Right forelimb (tissue), 1 donor: ENCODE measurements around the gene CHRND.
"Not testable (repeated sequence)": the region's sequence is repeated elsewhere in the genome, so short reads cannot be mapped to it uniquely, and the experiment has no call there.

ENCODE experiments used
- DNase-seq: peaks from one replicate; pipeline ENCODE4 v3.0.0-alpha.2; 2018

The CHRND gene

GRCh38 chr2:232543928-232544631 is 18.1 kb downstream of the CHRND start:
- DNase-seq, result no peak

DNA sequence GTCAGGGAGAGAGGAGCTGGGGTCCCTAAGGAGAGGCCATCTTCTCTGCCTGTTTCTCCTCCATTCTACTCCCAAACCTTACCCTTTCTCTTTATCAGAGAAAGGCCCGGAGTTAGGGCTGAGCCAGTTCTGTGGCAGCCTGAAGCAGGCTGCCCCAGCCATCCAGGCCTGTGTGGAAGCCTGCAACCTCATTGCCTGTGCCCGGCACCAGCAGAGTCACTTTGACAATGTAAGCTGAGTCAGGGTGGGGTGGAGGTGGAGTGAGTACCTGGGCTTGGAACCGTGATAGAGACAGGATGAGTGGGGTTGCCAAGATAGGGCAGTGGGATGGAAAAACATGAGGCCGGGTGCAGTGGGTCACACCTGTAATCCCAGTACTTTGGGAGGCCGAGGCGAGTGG is 18.7 kb downstream of the CHRND start:
- no peak for DNase-seq

- no peak for DNase-seq
These were observed 19.8 kb downstream of the CHRND start for GRCh38 chr2:232545511-232546375.

DNA sequence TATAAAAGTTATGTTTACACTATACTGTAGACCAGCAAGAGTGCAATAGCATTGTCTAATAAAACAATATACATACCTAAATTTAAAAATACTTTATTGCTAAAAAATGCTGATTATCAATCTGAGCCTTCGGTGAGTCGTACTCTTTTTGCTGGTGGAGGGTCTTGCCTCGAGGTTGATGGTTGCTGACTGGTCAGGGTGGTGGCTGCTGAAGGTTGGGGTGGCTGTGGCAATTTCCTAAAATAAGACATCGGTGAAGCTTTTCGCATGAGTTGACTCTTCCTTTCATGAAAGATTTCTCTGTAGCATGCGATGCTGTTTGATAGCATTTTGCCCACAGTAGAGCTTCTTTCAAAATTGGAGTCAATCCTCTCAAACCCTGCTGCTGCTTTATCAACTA is 22.0 kb downstream of the CHRND start:
- DNase-seq, result no peak

DNA sequence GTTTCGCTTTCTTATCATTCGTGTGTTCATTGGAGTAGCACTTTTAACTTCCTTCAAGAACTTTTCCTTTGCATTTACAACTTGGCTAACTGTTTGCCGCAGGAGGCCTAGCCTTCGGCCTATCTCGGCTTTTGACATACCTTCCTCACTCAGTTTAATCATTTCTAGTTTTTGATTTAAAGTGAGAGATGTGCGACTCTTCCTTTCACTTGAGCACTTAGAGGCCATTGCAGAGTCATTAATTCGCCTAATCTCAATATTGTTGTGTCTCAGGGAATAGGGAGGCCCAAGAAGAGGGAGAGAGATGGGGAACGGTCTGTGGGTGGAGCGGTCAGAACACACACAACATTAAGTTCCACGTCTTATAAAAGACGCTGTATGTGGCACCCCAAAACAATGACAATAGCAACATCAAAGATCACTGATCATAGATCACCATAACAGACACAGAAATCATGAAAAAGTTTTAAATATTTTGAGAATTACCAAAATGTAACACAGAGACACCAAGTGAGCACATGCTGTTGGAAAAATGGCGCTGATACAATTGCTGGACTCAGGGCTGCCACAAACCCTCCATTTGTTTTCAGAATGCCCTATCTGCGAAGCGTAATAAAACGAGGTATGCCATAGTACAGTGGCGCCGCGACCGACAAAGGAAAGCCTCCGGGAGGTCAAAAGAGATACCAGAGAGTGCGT is 23.8 kb downstream of the CHRND start:
- no peak for DNase-seq

GRCh38 chr2:232550354-232551249 is 24.6 kb downstream of the CHRND start, which contains the start of the genes EIF4E2 and TIGD1:
Gene EIF4E2, plus strand, starts transcription at chr2:232550689. Its CDS starts 36 bp downstream, at chr2:232550725.
Gene TIGD1, minus strand, starts transcription at chr2:232550557. Its CDS starts 675 bp downstream, at chr2:232549882.
- DNase-seq, result peak; percentile 97

DNA sequence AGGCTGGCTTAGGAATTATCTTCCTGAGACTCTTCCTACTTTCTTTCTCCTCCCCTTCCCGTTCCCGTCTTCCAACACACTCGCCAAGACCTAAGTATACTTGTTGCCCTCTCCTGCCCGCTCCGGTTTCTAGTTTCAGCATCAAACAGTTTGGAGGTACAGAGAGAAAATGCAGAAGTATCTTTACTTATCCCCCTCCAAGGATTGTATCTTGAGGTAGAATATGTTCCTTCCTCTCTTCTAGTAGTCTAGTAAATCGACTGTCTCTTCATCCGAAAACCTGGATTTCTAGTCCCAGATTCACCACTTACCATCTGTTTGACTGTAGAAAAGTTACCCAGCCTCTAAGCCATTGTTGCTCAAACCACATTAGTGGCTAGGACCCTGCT is 25.3 kb downstream of the CHRND start:
- DNase-seq, result no peak

- no peak for DNase-seq
These were observed 25.8 kb downstream of the CHRND start for GRCh38 chr2:232551776-232552175.

GRCh38 chr2:232556426-232556825 is 30.5 kb downstream of the CHRND start:
- no peak for DNase-seq

DNA sequence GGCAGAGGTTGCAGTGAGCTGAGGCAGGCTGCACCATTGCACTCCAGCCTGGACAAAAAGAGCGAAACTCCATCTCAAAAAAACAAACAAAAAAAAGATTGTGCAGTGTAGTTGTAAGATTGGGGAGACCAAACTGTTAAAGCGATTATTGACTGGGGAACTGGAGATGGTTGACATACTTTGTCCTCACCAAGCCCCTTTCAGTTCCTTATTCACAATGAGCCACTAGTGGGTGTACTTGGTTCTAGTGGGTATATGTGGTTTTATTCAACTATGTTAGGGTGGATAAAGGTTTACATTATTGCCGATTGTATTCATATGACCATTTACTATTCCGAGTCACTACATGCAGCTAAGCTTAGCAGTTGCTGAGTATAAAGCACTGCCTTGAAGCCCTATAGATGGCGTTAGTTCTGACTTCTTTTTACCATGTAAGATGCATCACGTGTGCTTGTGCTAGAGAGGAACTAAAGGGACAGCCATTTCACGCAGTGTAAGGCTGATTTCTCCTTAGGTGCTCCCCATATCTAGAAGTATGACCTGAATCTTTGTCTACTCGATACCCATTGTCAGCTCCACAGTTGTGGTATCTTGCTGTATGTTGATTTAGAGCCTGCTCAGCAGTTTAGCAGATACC is 36.7 kb downstream of the CHRND start:
- no peak for DNase-seq

DNA sequence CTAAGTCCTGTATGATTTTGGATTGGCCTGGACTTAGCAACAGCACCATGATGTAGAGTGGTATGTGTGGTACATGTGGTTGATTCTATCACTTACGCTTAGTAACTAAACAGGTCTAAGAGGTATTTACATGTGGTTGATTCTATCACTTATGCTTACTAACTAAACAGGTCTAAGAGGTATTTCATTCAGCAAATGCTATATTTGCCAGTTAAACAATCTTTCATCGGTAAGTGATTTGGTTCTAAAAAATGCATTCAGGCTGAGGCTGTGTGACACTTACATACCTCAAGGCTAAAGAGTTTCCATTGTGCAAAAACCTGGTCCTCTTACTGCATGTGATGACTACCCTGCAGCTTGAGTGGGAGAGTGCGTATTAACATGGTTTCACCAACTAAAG is 37.6 kb downstream of the CHRND start:
- no peak for DNase-seq

DNA sequence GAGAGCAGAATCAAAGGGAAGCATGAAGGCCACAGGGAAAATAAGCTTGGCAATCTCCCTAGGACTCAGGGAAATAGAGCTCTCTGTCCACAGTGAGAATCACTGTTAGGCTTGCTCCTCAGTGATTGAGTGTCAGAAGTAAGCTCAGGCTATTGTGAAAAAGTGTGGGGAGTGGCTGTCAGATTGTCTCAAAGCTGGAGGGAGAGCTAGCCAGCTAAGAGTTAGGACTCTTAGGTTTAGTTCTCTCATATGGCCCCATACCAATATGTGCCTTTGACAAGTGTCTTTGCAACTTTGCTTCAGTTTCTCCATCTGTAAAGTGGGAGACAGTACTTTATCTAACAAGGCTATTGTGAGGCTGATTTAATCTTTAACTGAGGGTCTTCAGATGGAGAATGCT is 41.8 kb downstream of the CHRND start:
- DNase-seq, result no peak

- DNase-seq, result no peak
These were observed 42.2 kb downstream of the CHRND start for GRCh38 chr2:232568161-232568560.

DNA sequence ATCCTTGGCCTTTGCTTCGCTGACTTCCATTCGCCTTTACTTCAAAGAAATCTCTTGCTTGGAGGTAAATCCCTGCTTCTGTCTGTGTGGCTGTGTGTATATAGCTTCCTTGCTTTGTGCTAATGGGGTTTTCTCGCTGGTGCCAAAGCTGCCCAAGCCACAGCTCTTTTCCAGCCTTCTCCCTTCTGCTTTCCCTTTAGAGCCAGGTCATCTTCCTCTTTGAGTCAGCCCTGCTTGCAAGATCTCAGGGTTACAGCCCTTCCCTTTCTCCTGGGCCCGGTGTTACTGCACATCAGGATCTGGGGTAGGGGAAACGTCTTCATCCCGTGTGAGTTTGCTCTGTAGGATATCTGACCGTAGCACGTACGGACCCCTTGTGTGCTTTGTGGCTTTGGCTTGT is 43.6 kb downstream of the CHRND start:
- no peak for DNase-seq

- DNase-seq, result not testable (repeated sequence)
These were observed 44.5 kb downstream of the CHRND start for GRCh38 chr2:232570481-232570880.

DNA sequence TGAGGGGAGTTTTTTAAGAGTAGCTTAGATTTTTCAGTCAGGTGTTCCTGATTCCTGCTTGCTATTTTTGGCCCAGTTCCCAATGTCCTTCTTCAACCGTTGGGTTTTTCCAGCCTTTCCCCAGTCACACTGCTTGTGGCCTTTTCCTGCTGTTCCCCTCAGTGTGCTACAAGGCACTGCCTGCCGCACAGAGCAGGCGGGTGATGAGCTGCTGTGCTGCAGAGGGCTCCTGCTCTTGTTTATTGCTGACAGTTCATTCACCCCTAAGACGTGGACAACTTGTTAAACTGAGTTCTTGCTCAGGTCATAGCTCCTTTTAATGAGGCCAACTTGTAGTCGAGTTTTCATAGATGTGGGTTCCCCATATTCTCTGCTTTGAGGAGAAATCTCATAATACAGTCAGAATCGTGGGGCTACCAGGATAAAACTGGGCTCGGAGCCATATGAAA is 45.1 kb downstream of the CHRND start:
- no peak for DNase-seq

DNA sequence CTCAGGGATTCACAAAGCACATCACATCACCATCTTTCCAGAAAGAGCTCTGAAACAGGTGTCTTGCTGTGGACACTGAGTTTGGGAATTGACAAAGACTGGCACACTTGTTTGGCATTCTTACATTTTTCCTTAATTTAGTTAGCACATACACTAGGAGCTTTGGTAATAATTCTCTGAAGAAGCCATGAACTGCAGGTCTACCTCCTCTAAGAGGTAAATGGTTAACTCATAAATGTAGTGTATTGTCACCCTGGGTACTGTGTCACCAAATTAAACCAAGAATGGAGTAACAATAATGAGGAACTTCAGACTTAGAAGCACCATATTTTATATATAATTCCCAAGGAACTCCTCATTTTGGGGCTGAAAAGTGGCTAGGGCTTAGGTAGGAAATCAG is 47.1 kb downstream of the CHRND start:
- no peak for DNase-seq

DNA sequence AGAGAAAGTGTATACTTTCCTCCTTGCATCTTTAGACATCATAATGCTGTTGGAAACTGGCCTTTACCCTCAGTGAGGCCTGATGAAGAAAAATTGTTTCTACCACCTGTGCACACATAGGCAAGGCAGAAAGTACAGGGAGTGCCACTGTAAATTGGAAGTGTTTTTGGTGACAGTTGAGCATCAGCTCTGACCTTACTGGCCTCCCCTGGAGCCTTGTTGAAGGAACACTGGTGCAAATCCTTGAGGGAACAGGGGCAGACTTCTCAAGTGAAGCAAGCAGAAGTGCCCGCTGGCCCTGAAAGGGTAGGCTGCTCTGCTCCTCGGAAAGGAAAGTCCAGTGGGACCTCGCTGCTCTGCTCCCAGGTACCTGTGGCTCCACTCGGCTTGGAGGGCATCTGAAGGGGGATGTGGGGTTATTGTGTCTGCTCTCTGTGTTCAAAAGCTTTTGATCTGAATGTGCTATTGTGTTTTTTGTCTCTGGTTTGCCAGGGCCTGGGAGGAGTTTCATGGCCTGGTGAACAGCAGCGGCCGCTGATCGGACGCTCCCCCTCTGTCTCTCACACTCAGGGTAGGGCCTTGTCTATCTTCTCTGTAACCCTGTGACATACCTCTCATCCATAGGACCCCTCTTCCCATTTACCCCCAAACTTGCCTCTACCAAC is 47.9 kb downstream of the CHRND start:
- DNase-seq, result no peak

GRCh38 chr2:232574674-232575403 is 48.9 kb downstream of the CHRND start:
- DNase-seq, result no peak

DNA sequence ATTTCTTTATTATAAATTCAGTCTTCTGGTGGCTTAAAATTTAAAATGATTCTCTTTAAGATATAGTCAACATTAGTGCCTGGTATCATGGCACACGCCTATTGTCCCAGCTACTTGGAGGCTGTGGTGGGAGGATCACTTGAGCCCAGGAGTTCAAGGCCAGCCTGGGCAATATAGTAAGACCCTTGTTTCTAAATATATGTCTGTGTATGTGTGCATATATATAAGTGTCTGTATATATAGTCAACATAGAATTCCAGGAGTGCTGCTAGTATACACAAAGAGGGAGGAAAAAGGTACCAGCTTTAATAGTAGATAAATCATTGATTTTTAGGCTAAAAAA is 49.4 kb downstream of the CHRND start:
- DNase-seq, result no peak

GRCh38 chr2:232576995-232577394 is 51.0 kb downstream of the CHRND start:
- DNase-seq, result no peak
